HepG2 (cell line): ENCODE data around the gene CASZ1. TPM values are rescaled to one million over a fixed set of nuclear protein-coding genes. Genes with fewer than 3 reads are reported as not detected.

Experiments
- CCAR2 ChIP-seq: fragments of 200-400 bp; formaldehyde crosslinking; optimal IDR thresholded peaks from 2 replicates; pipeline ENCODE3; 2018; ENCODE audit warnings: low read depth, mild to moderate bottlenecking, low read length, moderate library complexity
- FOXP4 ChIP-seq: sonication (generic); formaldehyde crosslinking; IDR thresholded peaks from 2 replicates; pipeline ENCODE4 v1.4.0; 2020; ENCODE audit warnings: missing genetic modification reagents
- FUBP1 ChIP-seq: sonication (generic); formaldehyde crosslinking; IDR thresholded peaks from 2 replicates; pipeline ENCODE4 v1.5.1; 2020; ENCODE audit warnings: missing genetic modification reagents, mild to moderate bottlenecking, borderline replicate concordance
- GLMP ChIP-seq: sonication (generic); formaldehyde crosslinking; IDR thresholded peaks from 2 replicates; pipeline ENCODE4 v1.9.0; 2021; ENCODE audit warnings: missing genetic modification reagents, mild to moderate bottlenecking, borderline replicate concordance
- KDM1A ChIP-seq: IDR thresholded peaks from 2 replicates; pipeline ENCODE4 v1.6.1; 2016; ENCODE audit warnings: missing compliant biosample characterization
- MEIS1 ChIP-seq: sonication (generic); formaldehyde crosslinking; IDR thresholded peaks from 2 replicates; pipeline ENCODE4 v1.9.0; 2021; ENCODE audit warnings: mild to moderate bottlenecking, missing genetic modification reagents, moderate library complexity, borderline replicate concordance
- ZBTB40 ChIP-seq, 2 experiments: fragments of 450-650 bp in 1 of 2; sonication (generic) in 1 of 2; formaldehyde crosslinking in 1 of 2; IDR thresholded peaks; 2 replicates each; pipeline versions ENCODE4 v1.6.1 to v1.8.0; 2016 to 2022; ENCODE audit warnings: antibody characterized with exemption in 1 of 2, mild to moderate bottlenecking in 1 of 2, missing genetic modification reagents in 1 of 2
- ZBTB43 ChIP-seq: sonication (generic); formaldehyde crosslinking; conservative IDR thresholded peaks from 2 replicates; pipeline ENCODE4 v1.4.0; 2020; ENCODE audit warnings: missing genetic modification reagents
- ZNF354B ChIP-seq: sonication (generic); formaldehyde crosslinking; IDR thresholded peaks from 2 replicates; pipeline ENCODE4 v1.8.0; 2022; ENCODE audit warnings: mild to moderate bottlenecking, missing genetic modification reagents
- ZNF773 ChIP-seq: sonication (generic); formaldehyde crosslinking; IDR thresholded peaks from 2 replicates; pipeline ENCODE4 v1.4.0; 2020; ENCODE audit warnings: missing genetic modification reagents, borderline replicate concordance
- polyA plus RNA-seq, 8 experiments: library from polyadenylated mRNA; depleted of rRNA in 3 of 8; stranded (reverse) in 7 of 8; unstranded in 1 of 8; fragments of >200 nt; fragmentation: Illumina TruSeq in 4 of 8; extraction: Trizol in 4 of 8; gene quantifications; 2 replicates each; pipeline versions ENCODE4 v1.2.1 to v1.2.3, GENCODE V29; 2011 to 2016; ENCODE audit warnings: low read depth in 4 of 8, missing spikeins in 1 of 8, mixed read lengths in 1 of 8; ENCODE audit not compliant: insufficient read depth in 1 of 8
- total RNA-seq, 5 experiments: library from RNA; depleted of rRNA; stranded (reverse); fragments of >200 nt; fragmentation: Illumina TruSeq; extraction: Trizol; gene quantifications; 2 replicates each; pipeline ENCODE4 v1.2.3, GENCODE V29; 2016; ENCODE audit warnings: low read depth in 1 of 5

The CASZ1 gene
- total and polyA plus RNA-seq, 2 of the 13 experiments (the other 11 are each of a cell fraction or from before 2014, with no cell fraction given), result 1.9 to 3.7 TPM

GRCh38 chr1:10796029-10796944 lies at the start of gene CASZ1 (continued):
- TF ChIP-seq KDM1A, result no peak
- TF ChIP-seq ZNF354B, result no peak
- TF ChIP-seq ZBTB43 (CRISPR knock-in tag), result no peak
- no peak for TF ChIP-seq FUBP1 (CRISPR knock-in tag)
- no peak for TF ChIP-seq GLMP (CRISPR knock-in tag)
- TF ChIP-seq MEIS1 (CRISPR knock-in tag), result no peak
- TF ChIP-seq FOXP4 (CRISPR knock-in tag), result no peak
- TF ChIP-seq CCAR2, result no peak
- no peak for TF ChIP-seq ZNF773
- TF ChIP-seq ZBTB40 (IDR thresholded peaks at IDR 0.05), result no peak
- TF ChIP-seq ZBTB40 (CRISPR knock-in tag; IDR thresholded peaks at IDR 0.05), result no peak
